ENCODE data around the gene PAK5. TPM values are rescaled to one million over a fixed set of nuclear protein-coding genes. Genes with fewer than 3 reads are reported as not detected.

The PAK5 gene
- total and polyA plus RNA-seq, 2 experiments from 2014 or later, result 0.06 to 0.72 TPM

DNA sequence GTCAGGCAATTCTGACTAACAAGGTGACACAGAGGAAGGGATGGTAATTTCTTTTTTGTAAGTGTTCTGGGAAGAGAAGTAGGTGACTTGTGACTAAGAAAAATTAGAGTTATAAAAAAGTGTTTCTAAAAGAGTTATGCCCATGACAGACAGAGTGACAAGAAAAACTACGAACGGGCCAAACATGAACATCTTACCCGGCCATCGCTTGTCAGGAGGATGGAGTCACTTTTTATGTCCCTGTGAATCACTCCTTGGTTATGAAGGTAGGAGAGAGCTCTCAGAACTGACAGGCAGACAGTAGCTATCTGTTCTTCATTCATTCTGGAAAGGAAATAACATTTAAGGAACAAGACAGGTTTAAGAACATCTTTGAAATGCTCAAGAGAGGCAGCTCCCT lies 281.5 kb downstream of the PAK5 start:
- DNase-seq (ENCODE audit: low read depth in 1 of 2, low spot score in 1 of 2), result no peak
- TF ChIP-seq, protein P1, sequence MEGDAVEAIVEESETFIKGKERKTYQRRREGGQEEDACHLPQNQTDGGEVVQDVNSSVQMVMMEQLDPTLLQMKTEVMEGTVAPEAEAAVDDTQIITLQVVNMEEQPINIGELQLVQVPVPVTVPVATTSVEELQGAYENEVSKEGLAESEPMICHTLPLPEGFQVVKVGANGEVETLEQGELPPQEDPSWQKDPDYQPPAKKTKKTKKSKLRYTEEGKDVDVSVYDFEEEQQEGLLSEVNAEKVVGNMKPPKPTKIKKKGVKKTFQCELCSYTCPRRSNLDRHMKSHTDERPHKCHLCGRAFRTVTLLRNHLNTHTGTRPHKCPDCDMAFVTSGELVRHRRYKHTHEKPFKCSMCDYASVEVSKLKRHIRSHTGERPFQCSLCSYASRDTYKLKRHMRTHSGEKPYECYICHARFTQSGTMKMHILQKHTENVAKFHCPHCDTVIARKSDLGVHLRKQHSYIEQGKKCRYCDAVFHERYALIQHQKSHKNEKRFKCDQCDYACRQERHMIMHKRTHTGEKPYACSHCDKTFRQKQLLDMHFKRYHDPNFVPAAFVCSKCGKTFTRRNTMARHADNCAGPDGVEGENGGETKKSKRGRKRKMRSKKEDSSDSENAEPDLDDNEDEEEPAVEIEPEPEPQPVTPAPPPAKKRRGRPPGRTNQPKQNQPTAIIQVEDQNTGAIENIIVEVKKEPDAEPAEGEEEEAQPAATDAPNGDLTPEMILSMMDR (IDR thresholded peaks at IDR 0.05; ENCODE audit: low read depth, low read length), result no peak
- Histone ChIP-seq H3K27me3 (no peaks in the 10 kb centered on the region), H3K36me3 (no peaks in the 10 kb centered on the region), H3K4me3 (no peak overlapping the region), H3K9me3 (ENCODE audit: low read depth) (no peaks in the 10 kb centered on the region), H3K4me1 (ENCODE audit: low read depth) (no peaks in the 10 kb centered on the region), H3K27ac (no peak overlapping the region)

- no peaks in the 10 kb centered on the region for H3K9me3 ChIP-seq (ENCODE audit: low read depth)
- H3K4me1 ChIP-seq (ENCODE audit: low read depth), result no peaks in the 10 kb centered on the region
- no peaks in the 10 kb centered on the region for H3K27me3 ChIP-seq
- H3K4me3 ChIP-seq, result no peak overlapping the region
- TF ChIP-seq, protein P1 (IDR thresholded peaks at IDR 0.05; ENCODE audit: low read depth, low read length), result no peak
- no peaks in the 10 kb centered on the region for H3K36me3 ChIP-seq
- DNase-seq (ENCODE audit: low read depth in 1 of 2, low spot score in 1 of 2), result no peak
- H3K27ac ChIP-seq, result no peak overlapping the region
These were observed 283.1 kb downstream of the PAK5 start for GRCh38 chr20:9555781-9556180.

DNA sequence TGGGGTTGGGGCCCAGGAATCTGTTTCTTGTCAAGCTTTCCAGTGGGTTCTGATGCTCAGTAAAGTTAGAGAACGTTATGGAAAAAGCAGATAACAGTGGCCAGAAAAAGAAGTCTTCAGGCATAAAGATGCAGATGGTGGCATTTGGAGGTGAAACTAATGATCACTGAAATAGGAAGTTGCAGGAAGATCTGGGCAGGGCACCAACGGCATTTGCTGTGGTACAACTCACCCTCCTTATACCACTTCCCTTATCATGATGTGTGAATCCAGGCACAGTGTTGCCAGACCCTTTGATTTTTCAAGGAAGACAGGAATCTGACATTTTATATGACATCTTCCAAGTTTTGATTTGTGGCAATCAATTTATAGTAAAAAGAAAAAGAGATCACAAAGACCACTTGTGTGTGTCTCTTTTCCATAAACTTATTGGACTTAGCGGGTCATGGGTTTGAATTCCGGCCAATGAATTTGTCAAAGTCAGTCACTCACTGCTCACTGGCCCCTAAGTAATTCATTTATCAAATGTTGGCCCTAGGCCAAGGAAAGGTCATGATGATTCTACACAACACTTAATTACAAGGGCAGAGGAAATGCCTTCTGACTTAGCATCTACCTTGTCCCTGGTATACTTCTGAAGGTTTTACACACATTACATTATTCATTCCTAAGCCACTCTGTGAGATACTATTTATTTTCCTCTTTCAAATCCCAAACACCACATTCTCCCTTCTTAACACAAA lies 286.9 kb downstream of the PAK5 start:
- no peaks in the 10 kb centered on the region for H3K36me3 ChIP-seq
- H3K27ac ChIP-seq, result no peak overlapping the region
- no peaks in the 10 kb centered on the region for H3K4me1 ChIP-seq (ENCODE audit: low read depth)
- H3K4me3 ChIP-seq, result no peak overlapping the region
- H3K9me3 ChIP-seq (ENCODE audit: low read depth), result no peaks in the 10 kb centered on the region
- TF ChIP-seq, protein P1 (IDR thresholded peaks at IDR 0.05; ENCODE audit: low read depth, low read length), result no peak
- no peaks in the 10 kb centered on the region for H3K27me3 ChIP-seq
- DNase-seq (ENCODE audit: low read depth in 1 of 2, low spot score in 1 of 2), result peak in 1 of 2 donors; percentile 14

GRCh38 chr20:9550871-9551270 lies 288.0 kb downstream of the PAK5 start:
- DNase-seq (ENCODE audit: low read depth in 1 of 2, low spot score in 1 of 2), result no peak
- H3K9me3 ChIP-seq (ENCODE audit: low read depth), result no peaks in the 10 kb centered on the region
- no peak overlapping the region for H3K27ac ChIP-seq
- H3K4me3 ChIP-seq, result no peak overlapping the region
- H3K4me1 ChIP-seq (ENCODE audit: low read depth), result no peaks in the 10 kb centered on the region
- H3K27me3 ChIP-seq, result no peaks in the 10 kb centered on the region
- TF ChIP-seq, protein P1 (IDR thresholded peaks at IDR 0.05; ENCODE audit: low read depth, low read length), result no peak
- H3K36me3 ChIP-seq, result no peaks in the 10 kb centered on the region

GRCh38 chr20:9550283-9550682 lies 288.6 kb downstream of the PAK5 start:
- Histone ChIP-seq H3K36me3 (no peaks in the 10 kb centered on the region), H3K27ac (no peak overlapping the region), H3K27me3 (no peaks in the 10 kb centered on the region), H3K9me3 (ENCODE audit: low read depth) (no peaks in the 10 kb centered on the region), H3K4me1 (ENCODE audit: low read depth) (no peaks in the 10 kb centered on the region), H3K4me3 (no peak overlapping the region)
- no peak for DNase-seq (ENCODE audit: low read depth in 1 of 2, low spot score in 1 of 2)
- TF ChIP-seq, protein P1 (IDR thresholded peaks at IDR 0.05; ENCODE audit: low read depth, low read length), result no peak
